ENCODE measurements around the gene ATP7A. TPM values are rescaled to one million over a fixed set of nuclear protein-coding genes. Genes with fewer than 3 reads are reported as not detected.

The ATP7A gene
- total and polyA plus RNA-seq, 12 donors: 1.3 to 7.6 (median 6.2) TPM

DNA sequence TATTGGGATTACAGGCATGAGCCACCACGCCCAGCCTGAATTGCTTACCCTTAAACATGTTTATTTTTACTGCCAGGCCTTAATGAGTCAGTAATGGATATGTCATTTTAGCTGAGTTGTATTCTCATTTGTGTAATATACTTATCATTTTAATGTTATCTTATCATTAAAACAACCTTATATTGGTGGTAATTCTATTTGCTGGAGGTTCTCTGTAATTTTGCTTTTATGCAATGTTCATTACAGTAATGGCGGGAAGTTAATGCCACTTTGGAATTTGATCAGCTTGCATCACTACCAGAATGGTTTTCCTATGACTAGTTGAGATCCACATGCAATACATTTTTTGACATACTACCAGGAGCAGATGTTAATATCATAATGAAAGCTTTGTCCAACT lies 65.3 kb downstream of the ATP7A start:
- TF ChIP-seq CTCF (IDR thresholded peaks at IDR 0.05): no peak
- intact Hi-C loops (cut with DNase I): no loop called here
- Histone ChIP-seq H3K36me3 (peaks cover 0 to 4% (median 0%) of the 10 kb centered on the region in 9 donors), H3K4me1 (no peaks in the 10 kb centered on the region), H3K27me3 (no peaks in the 10 kb centered on the region), H3K9me3 (no peaks in the 10 kb centered on the region), H3K27ac (no peak overlapping the region), H3K4me3 (no peak overlapping the region)
- ATAC-seq (no peak), DNase-seq (no peak)
- 93 to 100% methylated on average over 2 of the region's 2 CpGs for WGBS, 2 donors

- no peak for DNase-seq
- no peak overlapping the region for H3K4me3 ChIP-seq
- no peaks in the 10 kb centered on the region for H3K4me1 ChIP-seq
- H3K27ac ChIP-seq: no peak overlapping the region
- no peak for ATAC-seq
- H3K9me3 ChIP-seq: no peaks in the 10 kb centered on the region
- intact Hi-C loops (cut with DNase I): no loop called here
- H3K36me3 ChIP-seq: peaks cover 0 to 4% (median 0%) of the 10 kb centered on the region in 9 donors
- no peaks in the 10 kb centered on the region for H3K27me3 ChIP-seq
- no peak for TF ChIP-seq CTCF (IDR thresholded peaks at IDR 0.05)
These were observed 66.6 kb downstream of the ATP7A start for GRCh38 chrX:77977095-77977494.

- Histone ChIP-seq H3K27ac (no peak overlapping the region), H3K9me3 (no peaks in the 10 kb centered on the region), H3K4me1 (no peaks in the 10 kb centered on the region), H3K36me3 (peaks cover 0 to 4% (median 0%) of the 10 kb centered on the region in 9 donors), H3K4me3 (no peak overlapping the region), H3K27me3 (no peaks in the 10 kb centered on the region)
- 93 to 95% methylated on average over 1 of the region's 1 CpG for WGBS, 2 donors
- no peak for TF ChIP-seq CTCF (IDR thresholded peaks at IDR 0.05)
- intact Hi-C loops (cut with DNase I): no loop called here
- ATAC-seq: no peak
- no peak for DNase-seq
These were observed 67.0 kb downstream of the ATP7A start for GRCh38 chrX:77977518-77977917.

DNA sequence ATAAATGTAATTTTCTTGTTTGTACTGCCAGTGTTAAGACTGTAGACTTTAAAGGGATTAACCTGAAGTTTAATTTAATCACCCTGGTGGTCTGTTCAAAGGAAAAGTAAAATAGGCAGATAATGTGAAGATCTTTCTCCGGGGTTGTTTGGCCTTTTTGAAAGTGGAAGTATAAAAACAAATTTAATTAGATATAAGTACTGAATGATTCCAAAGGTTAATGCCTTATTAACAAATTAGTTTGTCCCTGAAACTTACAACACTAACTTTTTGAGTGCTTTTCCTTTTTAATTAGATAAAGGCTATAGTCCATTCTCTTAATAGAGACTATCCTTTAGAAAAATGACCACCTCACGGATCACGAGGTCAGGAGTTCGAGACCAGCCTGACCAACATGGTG lies 69.4 kb downstream of the ATP7A start:
- WGBS, 2 donors: 96 to 97% methylated on average over 4 of the region's 4 CpGs
- no peak for DNase-seq
- Histone ChIP-seq H3K4me3 (no peak overlapping the region), H3K27me3 (no peaks in the 10 kb centered on the region), H3K27ac (no peak overlapping the region), H3K4me1 (no peaks in the 10 kb centered on the region), H3K9me3 (no peaks in the 10 kb centered on the region), H3K36me3 (no peaks in the 10 kb centered on the region)
- no peak for TF ChIP-seq CTCF (IDR thresholded peaks at IDR 0.05)
- no peak for ATAC-seq
- intact Hi-C loops (cut with DNase I): no loop called here
